T-helper 2 cell (primary cell): ENCODE measurements around the gene P3H1.
"Not testable (repeated sequence)": the region's sequence is repeated elsewhere in the genome, so short reads cannot be mapped to it uniquely, and the experiment has no call there.

Experiments used
- DNase-seq, 5 experiments: peaks; one replicate each; pipeline versions ENCODE4 v3.0.0 to v3.0.0-alpha.2; 2012 to 2022

P3H1 gene

GRCh38 chr1:42723511-42723910, 43.3 kb downstream of the P3H1 start:
- DNase-seq: no peak

GRCh38 chr1:42722403-42722802, 44.4 kb downstream of the P3H1 start:
- not testable (repeated sequence) for DNase-seq

GRCh38 chr1:42721926-42722325, 44.9 kb downstream of the P3H1 start:
- DNase-seq: no peak

GRCh38 chr1:42720868-42721267, 46.0 kb downstream of the P3H1 start:
- no peak for DNase-seq

GRCh38 chr1:42714441-42714840, 52.4 kb downstream of the P3H1 start:
- not testable (repeated sequence) for DNase-seq

- DNase-seq: no peak
Measured at GRCh38 chr1:42713293-42713692, 53.5 kb downstream of the P3H1 start.

- not testable (repeated sequence) for DNase-seq
Measured at GRCh38 chr1:42712808-42713207, 54.0 kb downstream of the P3H1 start.

GRCh38 chr1:42703888-42704464, 62.9 kb downstream of the P3H1 start:
- no peak for DNase-seq

- DNase-seq: no peak
Measured at GRCh38 chr1:42700006-42700405, 66.8 kb downstream of the P3H1 start.

- no peak for DNase-seq
Measured at GRCh38 chr1:42698081-42698813, 68.6 kb downstream of the P3H1 start.
